ENCODE data around the gene SPTAN1.
"Not testable (repeated sequence)": the region's sequence is repeated elsewhere in the genome, so short reads cannot be mapped to it uniquely, and the experiment has no call there.

SPTAN1 gene

GRCh38 chr9:128552153-128552743 is at the start of gene SPTAN1:
SPTAN1 (plus strand) TSS chr9:128552587; CDS start chr9:128566741, 14,154 bp downstream.
- peak; percentile 83 to 88 for DNase-seq (ENCODE audit: low read depth in 1 of 2, low spot score in 1 of 2)

DNA sequence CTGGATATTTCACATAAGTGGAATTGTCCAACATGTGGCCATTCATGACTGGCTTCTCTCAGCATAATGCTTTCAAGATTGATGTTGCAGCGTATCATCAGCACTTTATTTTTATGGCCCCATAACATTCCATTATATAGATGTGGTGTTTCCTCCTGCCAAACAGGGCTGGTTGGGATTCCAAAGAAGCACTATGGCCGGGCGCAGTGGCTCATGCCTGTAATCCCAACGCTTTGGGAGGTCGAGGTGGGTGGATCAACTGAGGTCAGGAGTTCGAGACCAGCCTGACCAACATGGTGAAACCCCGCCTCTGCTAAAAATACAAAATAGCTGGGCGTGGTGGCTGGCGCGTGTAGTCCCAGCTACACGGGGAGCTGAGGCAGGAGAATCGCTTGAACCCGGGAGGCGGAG is 49.0 kb upstream of the SPTAN1 start:
- DNase-seq (ENCODE audit: low read depth in 1 of 2, low spot score in 1 of 2): not testable (repeated sequence)

- no peak for DNase-seq (ENCODE audit: low read depth in 1 of 2, low spot score in 1 of 2)
Measured at GRCh38 chr9:128503870-128504269, 48.5 kb upstream of the SPTAN1 start.

DNA sequence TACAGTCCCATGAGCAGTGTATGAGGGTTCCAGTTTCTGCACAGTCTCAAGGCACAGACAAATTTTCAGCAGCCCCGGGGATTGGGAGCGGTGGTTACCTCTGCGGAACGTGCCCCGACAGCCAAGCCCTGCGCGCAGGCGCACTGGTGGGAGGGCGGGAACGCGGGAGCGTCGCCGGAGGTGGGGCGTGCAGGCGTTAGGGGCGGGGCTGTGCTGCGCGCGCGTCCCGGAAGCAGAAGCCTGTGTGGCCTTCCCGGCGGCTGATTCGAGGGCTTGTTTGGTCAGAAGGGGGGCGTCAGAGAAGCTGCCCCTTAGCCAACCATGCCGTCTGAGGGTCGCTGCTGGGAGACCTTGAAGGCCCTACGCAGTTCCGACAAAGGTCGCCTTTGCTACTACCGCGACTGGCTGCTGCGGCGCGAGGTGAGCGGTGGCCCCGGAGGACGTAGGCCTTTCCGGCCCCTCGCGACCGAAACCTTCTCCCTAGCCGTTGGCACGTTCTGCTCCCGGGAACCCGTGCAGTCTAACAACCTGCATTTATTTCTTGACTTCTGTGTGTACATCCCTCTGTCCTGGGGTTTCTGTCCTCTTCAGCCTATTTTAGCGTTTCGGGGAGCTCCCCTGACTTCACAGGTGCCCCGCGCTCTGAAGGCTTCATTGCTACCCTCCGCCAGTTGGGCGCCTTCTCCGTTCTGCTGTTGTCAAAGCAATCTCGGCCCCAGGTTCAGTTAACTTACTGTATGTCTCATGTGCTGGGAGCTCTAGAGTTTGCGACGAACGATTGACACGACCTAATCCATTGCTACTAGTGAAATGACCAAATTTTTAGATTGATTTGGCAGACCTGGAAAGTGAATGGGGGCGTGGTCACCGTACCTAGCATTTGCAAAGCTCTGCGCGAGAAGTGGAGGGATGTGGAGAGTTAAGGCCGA is 47.6 kb upstream of the SPTAN1 start, which contains the start of gene GLE1:
GLE1 (plus strand) TSS at position 235 of the 929 bp plus-strand sequence; CDS start at position 322, 87 bp downstream.
- DNase-seq (ENCODE audit: low read depth in 1 of 2, low spot score in 1 of 2): peak; percentile 94 to 95

DNA sequence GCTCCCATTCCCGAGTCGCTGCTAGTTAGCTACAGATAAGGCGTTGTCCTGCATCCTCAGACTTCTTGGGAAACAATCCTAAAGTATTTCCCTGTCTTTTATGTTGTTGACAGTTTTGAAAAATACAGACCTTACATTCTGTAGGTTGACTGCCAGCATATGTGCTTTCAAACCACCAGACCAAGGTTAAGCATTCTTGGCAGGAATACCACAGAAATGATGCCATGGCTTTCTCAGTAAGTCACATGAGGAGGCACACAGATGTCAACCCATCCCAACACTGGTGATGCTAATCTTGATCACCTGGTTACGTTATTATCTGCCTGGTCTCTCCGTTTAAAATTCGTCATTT is 47.0 kb upstream of the SPTAN1 start:
- no peak for DNase-seq (ENCODE audit: low read depth in 1 of 2, low spot score in 1 of 2)

DNA sequence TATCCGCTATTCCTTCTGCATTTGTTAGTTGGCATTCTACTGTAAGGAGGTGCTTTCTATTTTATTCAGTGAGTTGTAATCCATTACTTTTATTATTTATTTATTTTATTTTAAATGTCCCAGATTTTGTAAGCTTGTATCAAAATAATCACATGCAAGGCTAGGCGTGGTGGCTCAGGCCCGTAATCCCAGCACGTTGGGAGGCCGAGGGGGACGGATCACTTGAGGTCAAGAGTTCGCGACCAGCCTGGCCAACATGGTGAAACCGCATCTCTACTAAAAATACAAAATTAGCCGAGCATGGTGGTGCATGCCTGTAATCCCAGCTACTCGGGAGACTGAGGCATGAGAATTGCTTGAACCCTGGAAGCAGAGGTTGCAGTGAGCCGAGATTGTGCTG is 46.5 kb upstream of the SPTAN1 start:
- not testable (repeated sequence) for DNase-seq (ENCODE audit: low read depth in 1 of 2, low spot score in 1 of 2)

GRCh38 chr9:128512820-128513219 is 39.6 kb upstream of the SPTAN1 start:
- no peak for DNase-seq (ENCODE audit: low read depth in 1 of 2, low spot score in 1 of 2)

GRCh38 chr9:128521956-128522355 is 30.4 kb upstream of the SPTAN1 start:
- no peak for DNase-seq (ENCODE audit: low read depth in 1 of 2, low spot score in 1 of 2)

- no peak for DNase-seq (ENCODE audit: low read depth in 1 of 2, low spot score in 1 of 2)
Measured at GRCh38 chr9:128523199-128523925, 29.0 kb upstream of the SPTAN1 start.

- DNase-seq (ENCODE audit: low read depth in 1 of 2, low spot score in 1 of 2): no peak
Measured at GRCh38 chr9:128526720-128527119, 25.7 kb upstream of the SPTAN1 start.

DNA sequence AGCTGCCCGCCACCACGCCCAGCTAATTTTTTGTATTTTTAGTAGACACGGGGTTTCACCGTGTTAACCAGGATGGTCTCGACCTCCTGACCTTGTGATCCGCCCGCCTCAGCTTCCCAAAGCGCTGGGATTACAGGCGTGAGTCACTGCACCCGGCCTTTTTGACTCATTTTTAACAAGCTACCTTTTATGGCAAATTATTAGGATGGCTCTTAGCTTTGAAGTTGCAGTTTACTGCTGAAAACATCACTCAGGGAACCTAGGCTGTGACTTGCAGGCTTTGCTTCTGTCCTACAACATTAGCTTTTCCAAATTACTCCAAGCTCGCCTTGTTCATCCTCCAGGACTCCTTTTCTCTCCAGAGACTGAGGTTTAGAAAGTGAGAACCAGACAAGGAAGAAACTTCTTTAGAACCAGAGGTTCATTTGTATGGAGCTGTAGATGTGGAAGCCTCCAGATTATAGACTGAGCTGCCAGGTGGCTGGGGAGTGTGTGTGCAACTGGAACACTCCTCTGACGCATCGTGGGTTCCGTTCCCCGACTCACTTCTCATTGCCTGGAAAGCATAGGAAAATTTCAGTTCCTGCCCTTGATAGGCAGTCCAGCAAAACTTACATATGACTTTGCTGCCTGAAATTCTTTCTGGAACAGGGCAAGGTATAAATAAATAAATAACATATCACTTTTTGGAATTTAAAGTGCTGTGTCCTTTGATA is 23.8 kb upstream of the SPTAN1 start:
- no peak for DNase-seq (ENCODE audit: low read depth in 1 of 2, low spot score in 1 of 2)

DNA sequence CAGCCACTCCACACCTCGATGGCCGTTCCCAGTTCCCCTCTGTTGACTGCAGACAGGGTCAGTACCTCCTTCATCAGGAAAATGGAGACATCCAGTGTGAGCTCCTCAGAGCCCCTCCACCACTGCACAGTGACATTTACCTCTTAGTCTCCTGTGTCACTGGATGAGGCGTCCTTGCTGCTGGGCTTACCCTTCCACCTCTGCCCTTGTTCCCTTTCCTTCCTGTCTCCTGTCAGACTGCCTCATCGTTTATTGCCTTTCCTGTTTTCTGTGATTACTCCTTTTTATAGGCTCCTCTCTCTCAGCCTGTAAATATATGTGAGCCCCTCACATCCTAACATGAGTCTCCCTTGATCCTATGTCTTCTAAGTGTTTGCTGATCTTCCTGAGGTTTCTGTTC is 23.2 kb upstream of the SPTAN1 start:
- DNase-seq (ENCODE audit: low read depth in 1 of 2, low spot score in 1 of 2): no peak

GRCh38 chr9:128532581-128532980 is 19.8 kb upstream of the SPTAN1 start:
- DNase-seq (ENCODE audit: low read depth in 1 of 2, low spot score in 1 of 2): no peak

DNA sequence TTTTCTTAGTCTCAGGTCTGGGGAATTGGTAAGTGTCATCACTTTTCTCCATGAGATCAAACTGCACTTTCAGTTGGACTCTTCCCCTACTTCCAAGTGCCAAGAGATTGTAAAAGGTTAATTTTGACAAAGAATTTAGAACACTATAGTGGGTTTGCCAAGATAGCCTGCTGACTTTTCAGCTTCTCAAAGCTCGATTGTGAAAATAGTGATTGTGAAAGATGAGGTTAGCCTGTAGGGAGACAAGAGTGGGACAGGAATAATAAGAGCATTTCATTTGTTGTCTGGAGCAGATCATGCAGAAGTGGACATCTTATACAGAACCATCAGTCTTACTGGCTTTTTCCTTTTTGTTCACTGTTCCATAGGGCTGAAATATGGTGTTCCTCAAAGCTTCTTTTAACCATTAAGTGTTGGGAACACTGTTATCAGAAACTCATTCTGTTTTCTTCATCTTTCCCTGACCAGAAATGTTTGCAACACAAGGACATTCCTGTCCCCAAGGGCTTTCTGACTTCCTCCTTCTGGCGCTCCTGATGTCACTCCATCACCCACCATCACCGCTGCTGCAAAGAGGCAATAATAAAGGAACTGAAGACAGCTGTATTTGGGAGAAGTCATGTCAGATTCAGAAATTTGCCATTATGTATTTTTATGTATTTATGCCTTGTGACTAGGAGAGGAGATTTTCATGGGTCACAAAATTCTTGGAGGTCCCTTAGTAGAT is 11.6 kb upstream of the SPTAN1 start:
- DNase-seq (ENCODE audit: low read depth in 1 of 2, low spot score in 1 of 2): no peak

DNA sequence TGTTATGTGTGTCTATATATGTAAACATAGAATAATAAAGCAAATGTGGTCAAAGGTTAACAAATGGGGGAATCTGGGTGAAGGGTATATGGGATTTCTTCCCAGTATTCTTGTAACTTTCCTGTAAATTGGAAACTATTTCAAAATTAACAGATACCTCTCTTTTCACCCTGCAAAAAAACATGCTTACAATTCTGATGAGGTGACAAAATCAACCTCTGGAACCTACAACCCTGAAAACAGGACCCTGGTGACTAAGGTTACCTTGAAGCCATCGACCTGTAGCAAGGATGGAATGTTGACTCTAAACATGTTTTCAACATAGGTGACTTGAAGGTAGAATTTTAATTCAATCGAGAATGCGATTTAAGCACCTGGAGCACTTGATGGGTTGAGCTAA is 5.9 kb upstream of the SPTAN1 start:
- DNase-seq (ENCODE audit: low read depth in 1 of 2, low spot score in 1 of 2): no peak

DNA sequence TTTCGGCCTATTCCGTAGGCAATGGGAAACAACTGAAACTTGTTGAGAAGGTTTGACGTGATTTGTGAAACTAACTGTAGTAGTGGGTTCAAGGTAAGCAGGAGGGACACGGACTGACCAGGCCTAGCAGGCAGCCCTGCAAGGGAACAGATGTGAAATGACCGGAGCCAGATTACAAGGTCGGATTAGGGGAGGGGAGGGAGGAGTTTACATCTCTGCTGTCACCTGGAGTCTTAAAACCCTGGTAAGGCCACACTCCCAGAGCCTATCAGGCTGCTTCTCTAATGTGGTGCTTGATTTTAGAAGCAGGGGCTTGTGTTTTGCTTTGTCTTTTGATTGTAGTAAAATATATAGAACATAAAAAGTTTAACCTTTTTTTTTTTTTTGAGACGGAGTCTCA is 3.5 kb upstream of the SPTAN1 start:
- DNase-seq (ENCODE audit: low read depth in 1 of 2, low spot score in 1 of 2): no peak

DNA sequence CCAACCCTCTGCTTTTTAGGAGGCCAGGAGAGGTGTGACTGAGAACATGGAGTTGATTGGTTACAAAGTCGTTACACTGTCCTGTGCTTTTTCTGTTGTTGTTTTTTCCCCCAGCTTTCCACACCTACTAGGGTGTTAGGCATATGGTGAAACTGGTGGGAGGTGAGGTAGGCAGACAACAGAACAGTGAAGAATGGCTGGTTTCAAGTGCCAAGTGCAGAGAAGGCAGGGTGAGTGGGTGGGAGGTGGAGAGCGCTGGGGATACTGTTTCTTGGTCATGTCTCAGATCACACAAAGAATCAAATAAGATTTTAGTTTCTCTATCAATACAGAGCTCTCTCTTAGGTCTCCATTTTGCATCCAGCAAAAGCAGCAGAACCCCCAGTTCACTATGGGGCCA is 2.2 kb upstream of the SPTAN1 start:
- DNase-seq (ENCODE audit: low read depth in 1 of 2, low spot score in 1 of 2): peak in 1 of 2 donors; percentile 33

GRCh38 chr9:128550770-128551656 is 1.4 kb upstream of the SPTAN1 start:
- DNase-seq (ENCODE audit: low read depth in 1 of 2, low spot score in 1 of 2): no peak

DNA sequence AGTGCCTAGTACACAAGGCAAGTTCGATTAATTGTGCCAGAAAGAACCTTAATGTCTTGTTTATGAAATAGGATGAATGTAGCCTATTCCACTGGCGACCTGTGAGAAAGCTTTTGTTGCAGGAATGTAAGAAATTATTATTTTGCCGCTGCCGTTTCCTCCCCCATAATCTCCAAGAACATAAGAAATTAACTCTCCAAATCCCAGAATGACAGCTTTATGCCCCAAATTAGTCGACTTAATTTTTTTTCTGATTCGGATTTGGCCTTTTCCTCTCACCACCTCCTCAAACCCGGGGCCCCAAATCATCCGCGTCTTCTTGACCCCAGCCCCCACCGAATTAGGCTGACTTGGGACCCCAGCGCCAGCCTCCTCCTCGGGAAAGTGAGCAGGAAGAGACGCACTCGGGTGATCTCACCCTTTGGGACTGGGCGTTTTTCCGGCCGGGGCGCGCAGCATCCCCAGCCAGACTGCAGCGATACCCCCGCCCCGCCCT is 682 bp upstream of the SPTAN1 start:
- no peak for DNase-seq (ENCODE audit: low read depth in 1 of 2, low spot score in 1 of 2)
